OCI-LY1 (cell line): ENCODE data around the gene TSPAN4.
A peak's percentile ranks its signal among the peaks of the same experiment; 100 is the strongest.

Experiments
- H2AFZ ChIP-seq: fragments of 200-600 bp; sonication (generic), shearing (Covaris generic); 2 replicates; pipeline ENCODE4 v1.6.0; 2014; ENCODE audit warnings: antibody characterized with exemption, mild to moderate bottlenecking, low read length
- H3F3A ChIP-seq: fragments of 200-600 bp; sonication (generic), shearing (Covaris generic); 2 replicates; pipeline ENCODE4 v1.6.0; 2014; ENCODE audit warnings: mild to moderate bottlenecking, antibody characterized with exemption, low read length, moderate library complexity; ENCODE audit not compliant: insufficient read depth
- H3K27ac ChIP-seq: fragments of 200-600 bp; sonication (generic); 2 replicates; pipeline ENCODE4 v1.5.1; 2014; ENCODE audit warnings: low read length, mixed run types, mild to moderate bottlenecking, low read depth; ENCODE audit not compliant: poor library complexity, severe bottlenecking
- H3K27me3 ChIP-seq: fragments of 200-600 bp; sonication (generic); 2 replicates; pipeline ENCODE4 v1.6.0; 2014; ENCODE audit warnings: antibody characterized with exemption, mild to moderate bottlenecking, low read length, moderate library complexity; ENCODE audit not compliant: insufficient read depth
- H3K36me3 ChIP-seq: fragments of 200-600 bp; sonication (generic); 2 replicates; pipeline ENCODE4 v1.6.1; 2014; ENCODE audit warnings: mild to moderate bottlenecking, antibody characterized with exemption, low read length, moderate library complexity, mixed read lengths; ENCODE audit not compliant: insufficient read depth
- H3K4me1 ChIP-seq: fragments of 200-600 bp; sonication (generic); 2 replicates; pipeline ENCODE4 v1.5.1; 2014; ENCODE audit warnings: mild to moderate bottlenecking, low read length, moderate library complexity; ENCODE audit not compliant: insufficient read depth, severe bottlenecking
- H3K4me2 ChIP-seq: fragments of 200-600 bp; sonication (generic), shearing (Covaris generic); 2 replicates; pipeline ENCODE4 v1.6.1; 2014; ENCODE audit warnings: low read length
- H3K4me3 ChIP-seq: fragments of 200-600 bp; sonication (generic); 2 replicates; pipeline ENCODE4 v1.5.1; 2014; ENCODE audit warnings: low read length, low read depth, mild to moderate bottlenecking, mixed read lengths; ENCODE audit not compliant: poor library complexity, severe bottlenecking
- H3K79me2 ChIP-seq: fragments of 200-600 bp; shearing (Covaris generic); 2 replicates; pipeline ENCODE4 v1.6.1; 2016; ENCODE audit warnings: mixed run types, low read length, mixed read lengths; ENCODE audit not compliant: insufficient read depth
- H3K9ac ChIP-seq: fragments of 200-600 bp; sonication (generic), shearing (Covaris generic); 2 replicates; pipeline ENCODE4 v1.6.1; 2014; ENCODE audit warnings: mild to moderate bottlenecking, low read length, mixed read lengths
- H3K9me2 ChIP-seq: fragments of 200-600 bp; sonication (generic), shearing (Covaris generic); 2 replicates; pipeline ENCODE4 v1.6.1; 2014; ENCODE audit warnings: low read depth, mild to moderate bottlenecking, low read length, mixed read lengths
- H3K9me3 ChIP-seq: fragments of 200-600 bp; shearing (Covaris generic); 2 replicates; pipeline ENCODE4 v1.6.1; 2014; ENCODE audit warnings: low read length, mixed read lengths
- H4K20me1 ChIP-seq: fragments of 200-600 bp; sonication (generic), shearing (Covaris generic); 2 replicates; pipeline ENCODE4 v1.6.0; 2016; ENCODE audit warnings: mild to moderate bottlenecking, low read length; ENCODE audit not compliant: insufficient read depth
- EZH2 ChIP-seq: fragments of 200-600 bp; sonication (generic), shearing (Covaris generic); IDR thresholded peaks from 2 replicates; pipeline ENCODE4 v1.8.0; 2017; ENCODE audit warnings: borderline replicate concordance, mixed run types, mild to moderate bottlenecking, antibody characterized with exemption, low read length, moderate library complexity, mixed read lengths
- TF ChIP-seq, protein P1 (sequence below): fragments of 200-600 bp; sonication (generic), shearing (Covaris generic); IDR thresholded peaks from 2 replicates; pipeline ENCODE4 v1.5.1; 2017; ENCODE audit warnings: mild to moderate bottlenecking, antibody characterized with exemption, low read length, moderate library complexity, mixed read lengths

Gene TSPAN4

DNA sequence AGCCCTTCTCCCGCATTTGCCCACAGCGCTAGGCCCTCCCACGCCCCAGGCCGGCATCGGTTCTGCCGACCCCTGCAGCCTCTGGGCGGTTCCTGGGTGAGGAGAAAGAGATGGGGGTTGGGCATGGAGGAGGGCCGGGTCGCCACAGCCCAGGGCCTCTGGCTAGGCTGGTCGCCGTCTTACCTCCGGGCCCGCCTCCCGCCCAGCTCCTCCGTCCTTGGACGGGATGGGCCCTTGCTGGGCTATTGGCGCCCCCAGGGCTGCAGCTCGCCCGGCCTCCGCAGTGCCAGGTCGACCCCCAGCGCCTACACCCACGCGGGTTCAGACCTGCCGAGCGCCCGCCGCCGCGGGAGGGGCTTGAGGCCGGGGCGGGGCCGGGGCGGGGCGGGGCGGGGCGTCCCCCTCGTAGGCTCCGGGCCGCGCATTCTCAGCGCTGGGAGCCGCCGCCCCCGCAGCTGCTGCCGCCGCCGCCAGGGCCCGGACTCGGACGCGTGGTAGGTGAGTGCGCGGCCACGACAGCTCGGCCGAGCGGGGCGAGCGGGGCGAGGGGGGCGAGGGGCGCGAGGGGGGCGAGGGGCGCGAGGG lies 10.0 kb upstream of the TSPAN4 start, which contains the start of gene CD151:
CD151 (plus strand) TSS at position 424 of the 585 bp plus-strand sequence. CDS start 3,118 bp downstream, outside the sequence.
- Histone ChIP-seq H3K9ac (no peak within 1 kb of the TSS; the same call in 1 of the 2 replicates), H3K79me2 (no peaks in the 10 kb centered on the region), H3K9me3 (no peaks in the 10 kb centered on the region), H3K36me3 (peaks cover 4% of the 10 kb centered on the region; the same call in 1 of the 2 replicates), H3K4me1 (peaks cover 22% of the 10 kb centered on the region), H3K27me3 (peaks cover 22% of the 10 kb centered on the region), H3K4me2 (peak within 1 kb of the TSS; percentile 57), H4K20me1 (no peaks in the 10 kb centered on the region), H2AFZ (no peak within 1 kb of the TSS), H3K9me2 (no peaks in the 10 kb centered on the region), H3F3A (no peaks in the 10 kb centered on the region), H3K4me3 (peak within 1 kb of the TSS; percentile 43), H3K27ac (no peak within 1 kb of the TSS)
- TF ChIP-seq, protein P1, sequence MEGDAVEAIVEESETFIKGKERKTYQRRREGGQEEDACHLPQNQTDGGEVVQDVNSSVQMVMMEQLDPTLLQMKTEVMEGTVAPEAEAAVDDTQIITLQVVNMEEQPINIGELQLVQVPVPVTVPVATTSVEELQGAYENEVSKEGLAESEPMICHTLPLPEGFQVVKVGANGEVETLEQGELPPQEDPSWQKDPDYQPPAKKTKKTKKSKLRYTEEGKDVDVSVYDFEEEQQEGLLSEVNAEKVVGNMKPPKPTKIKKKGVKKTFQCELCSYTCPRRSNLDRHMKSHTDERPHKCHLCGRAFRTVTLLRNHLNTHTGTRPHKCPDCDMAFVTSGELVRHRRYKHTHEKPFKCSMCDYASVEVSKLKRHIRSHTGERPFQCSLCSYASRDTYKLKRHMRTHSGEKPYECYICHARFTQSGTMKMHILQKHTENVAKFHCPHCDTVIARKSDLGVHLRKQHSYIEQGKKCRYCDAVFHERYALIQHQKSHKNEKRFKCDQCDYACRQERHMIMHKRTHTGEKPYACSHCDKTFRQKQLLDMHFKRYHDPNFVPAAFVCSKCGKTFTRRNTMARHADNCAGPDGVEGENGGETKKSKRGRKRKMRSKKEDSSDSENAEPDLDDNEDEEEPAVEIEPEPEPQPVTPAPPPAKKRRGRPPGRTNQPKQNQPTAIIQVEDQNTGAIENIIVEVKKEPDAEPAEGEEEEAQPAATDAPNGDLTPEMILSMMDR = no peak
- TF ChIP-seq EZH2 = no peak

DNA sequence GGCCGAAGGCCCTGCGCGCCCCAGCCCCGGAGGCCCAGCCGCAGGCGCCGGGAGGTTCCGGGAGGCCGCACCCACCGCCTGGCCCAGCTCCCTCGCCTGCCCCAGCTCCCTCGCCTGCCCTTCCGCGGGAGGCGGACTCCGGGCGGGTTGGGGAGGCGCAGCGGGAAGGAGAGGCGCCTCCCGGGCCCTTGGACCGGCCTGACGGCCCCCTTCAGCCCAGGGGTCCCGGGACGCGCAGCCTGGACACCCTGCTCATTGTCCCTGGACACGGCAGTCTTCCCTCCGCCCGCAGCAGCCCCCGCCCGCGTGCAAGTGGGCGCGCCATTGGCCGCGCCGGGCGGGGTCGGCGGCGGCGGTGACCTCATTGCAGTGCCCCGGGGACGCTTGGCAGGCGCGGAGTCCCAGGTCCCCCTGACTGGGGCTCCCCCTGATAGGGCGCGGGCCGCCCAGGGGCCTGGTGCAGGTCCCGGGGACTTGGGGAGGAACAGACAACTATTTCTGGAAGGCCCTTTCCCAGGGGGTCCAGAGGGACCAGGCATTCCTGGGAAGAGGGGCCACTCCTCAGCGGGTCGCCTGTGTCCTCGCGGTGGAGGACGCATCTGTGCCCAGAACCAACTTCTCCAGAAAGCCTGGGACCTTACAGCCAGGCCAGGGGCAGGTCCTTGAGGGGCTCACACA lies 9.4 kb upstream of the TSPAN4 start:
- no peak for TF ChIP-seq EZH2
- TF ChIP-seq, protein P1 = no peak
- Histone ChIP-seq H3K9me2 (no peaks in the 10 kb centered on the region), H4K20me1 (no peaks in the 10 kb centered on the region), H3K4me2 (peak overlapping the region; percentile 57), H3K36me3 (peaks cover 9% of the 10 kb centered on the region), H3F3A (no peaks in the 10 kb centered on the region), H3K9ac (no peak overlapping the region; the same call in 1 of the 2 replicates), H3K9me3 (no peaks in the 10 kb centered on the region), H3K27me3 (peaks cover 18% of the 10 kb centered on the region), H3K27ac (no peak overlapping the region), H2AFZ (no peak overlapping the region), H3K4me3 (peak overlapping the region; percentile 43), H3K79me2 (no peaks in the 10 kb centered on the region), H3K4me1 (peaks cover 22% of the 10 kb centered on the region)

DNA sequence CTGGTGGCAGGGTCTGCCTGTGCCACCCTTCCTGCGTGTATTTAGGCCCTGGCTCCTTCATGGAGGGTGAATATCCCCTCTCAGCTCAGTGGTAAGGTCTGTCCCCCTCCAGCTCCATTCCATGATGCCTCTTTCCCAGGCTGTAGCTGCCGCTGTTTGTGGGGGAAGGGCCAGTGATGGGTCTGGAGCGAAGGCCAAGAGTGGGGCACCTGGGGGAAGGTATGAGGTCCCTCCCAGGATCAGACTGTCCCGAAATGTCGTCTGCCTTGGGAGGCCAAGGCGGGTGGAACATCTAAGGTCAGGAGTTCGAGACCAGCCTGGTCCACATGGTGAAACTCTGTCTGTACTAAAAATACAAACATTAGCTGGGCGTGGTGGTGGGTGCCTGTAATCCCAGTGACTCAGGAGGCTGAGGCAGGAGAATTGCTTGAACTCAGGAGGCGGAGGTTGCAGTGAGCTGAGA lies 8.8 kb upstream of the TSPAN4 start:
- Histone ChIP-seq H3F3A (no peaks in the 10 kb centered on the region), H3K4me3 (no peak overlapping the region), H3K27me3 (peaks cover 13% of the 10 kb centered on the region), H2AFZ (no peak overlapping the region), H3K79me2 (no peaks in the 10 kb centered on the region), H3K4me2 (no peak overlapping the region), H3K4me1 (peaks cover 22% of the 10 kb centered on the region), H3K36me3 (peaks cover 15% of the 10 kb centered on the region), H3K27ac (no peak overlapping the region), H4K20me1 (no peaks in the 10 kb centered on the region), H3K9ac (no peak overlapping the region), H3K9me2 (no peaks in the 10 kb centered on the region), H3K9me3 (no peaks in the 10 kb centered on the region)
- no peak for TF ChIP-seq EZH2
- TF ChIP-seq, protein P1 = no peak
